SK-N-SH (cell line): Measurements from ENCODE around the gene MKRN1. TPM values are rescaled to one million over a fixed set of nuclear protein-coding genes. Genes with fewer than 3 reads are reported as not detected.

Experiments
- CTCF ChIA-PET: fragments of 300-600, 350-600 bp; formaldehyde crosslinking; extraction: SDS; loops from one replicate; lab custom pipeline; 2021; lab: Yijun Ruan, JAX
- POLR2A ChIA-PET: fragments of 350-600 bp; sonication (Branson Sonifier 250); formaldehyde crosslinking; extraction: SDS; loops from one replicate; lab custom pipeline; 2020; ENCODE audit warnings: antibody characterized with exemption, inconsistent platforms; lab: Yijun Ruan, JAX
- DNase-seq: peaks from one replicate; pipeline ENCODE4 v3.0.0; 2012
- H2AFZ ChIP-seq: fragments of 200-600 bp; sonication (generic); 2 replicates; pipeline ENCODE4 v1.8.1; 2016; ENCODE audit warnings: antibody characterized with exemption, mild to moderate bottlenecking, low read depth
- H3F3A ChIP-seq: fragments of 200-600 bp; sonication (generic); replicated peaks from 2 replicates; pipeline ENCODE3; 2016; ENCODE audit warnings: antibody characterized with exemption, mild to moderate bottlenecking; ENCODE audit not compliant: insufficient read depth
- H3K27ac ChIP-seq, 2 experiments: fragments of 200-500 bp in 1 of 2; fragments of 200-600 bp in 1 of 2; sonication (Bioruptor generic) in 1 of 2; sonication (generic), shearing (Covaris generic) in 1 of 2; 2 replicates each; pipeline versions ENCODE4 v1.5.1 to v1.6.1; 2014 to 2016; ENCODE audit warnings: low read depth in 2 of 2, inconsistent platforms in 1 of 2, low read length in 1 of 2, mild to moderate bottlenecking in 1 of 2, mixed read lengths in 1 of 2
- H3K27me3 ChIP-seq: fragments of 200-600 bp; sonication (generic), shearing (Covaris generic); 2 replicates; pipeline ENCODE4 v1.6.1; 2016; ENCODE audit warnings: mixed run types; ENCODE audit not compliant: insufficient read depth
- H3K36me3 ChIP-seq, 2 experiments: fragments of 200-500 bp in 1 of 2; fragments of 200-600 bp in 1 of 2; sonication (Bioruptor generic) in 1 of 2; sonication (generic) in 1 of 2; replicated peaks in 1 of 2; 2 replicates each; pipeline versions ENCODE3 to v1.5.1; 2014 to 2016; ENCODE audit warnings: low read length in 1 of 2, mild to moderate bottlenecking in 1 of 2; ENCODE audit not compliant: insufficient read depth in 2 of 2, control insufficient read depth in 1 of 2
- H3K4me1 ChIP-seq, 2 experiments: fragments of 200-500 bp in 1 of 2; fragments of 200-600 bp in 1 of 2; sonication (Bioruptor generic) in 1 of 2; sonication (generic), shearing (Covaris generic) in 1 of 2; 2 replicates each; pipeline versions ENCODE4 v1.5.1 to v1.6.1; 2014 to 2016; ENCODE audit warnings: low read depth in 1 of 2, low read length in 1 of 2, mixed run types in 1 of 2; ENCODE audit not compliant: insufficient read depth in 2 of 2, control insufficient read depth in 1 of 2
- H3K4me2 ChIP-seq: fragments of 200-600 bp; sonication (generic), shearing (Covaris generic); 2 replicates; pipeline ENCODE4 v1.6.1; 2017; ENCODE audit warnings: mixed run types
- H3K4me3 ChIP-seq, 2 experiments: fragments of 200-500 bp in 1 of 2; fragments of 200-600 bp in 1 of 2; sonication (Bioruptor generic) in 1 of 2; sonication (generic), shearing (Covaris generic) in 1 of 2; 2 replicates each; pipeline versions ENCODE4 v1.5.1 to v1.8.1; 2014 to 2016; ENCODE audit warnings: low read depth in 2 of 2, inconsistent platforms in 1 of 2, low read length in 1 of 2, mild to moderate bottlenecking in 1 of 2, mixed read lengths in 1 of 2, moderate library complexity in 1 of 2
- H3K79me2 ChIP-seq: fragments of 200-600 bp; sonication (generic); 2 replicates; pipeline ENCODE4 v1.8.1; 2017; ENCODE audit warnings: mild to moderate bottlenecking; ENCODE audit not compliant: insufficient read depth
- H3K9ac ChIP-seq: fragments of 200-600 bp; sonication (generic); 2 replicates; pipeline ENCODE4 v1.6.1; 2017; ENCODE audit warnings: mixed run types
- H3K9me2 ChIP-seq: fragments of 200-600 bp; sonication (generic); 2 replicates; pipeline ENCODE4 v1.6.1; 2017; ENCODE audit warnings: mixed run types
- H3K9me3 ChIP-seq: fragments of 200-600 bp; sonication (generic); 2 replicates; pipeline ENCODE4 v1.6.1; 2017; ENCODE audit warnings: mixed run types, mild to moderate bottlenecking, moderate library complexity
- H4K20me1 ChIP-seq: fragments of 200-600 bp; sonication (generic); 2 replicates; pipeline ENCODE4 v1.6.1; 2017; ENCODE audit warnings: mild to moderate bottlenecking, mixed run types; ENCODE audit not compliant: insufficient read depth
- CHD2 ChIP-seq: fragments of 150-350 bp; IDR thresholded peaks from 2 replicates; pipeline ENCODE4 v1.6.1; 2018; ENCODE audit warnings: low read length; ENCODE audit not compliant: partially characterized antibody
- CTCF ChIP-seq: fragments of 200-600 bp; sonication (generic); IDR thresholded peaks from 2 replicates; pipeline ENCODE4 v1.6.1; 2017; ENCODE audit warnings: antibody characterized with exemption, mild to moderate bottlenecking, moderate library complexity
- EP300 ChIP-seq, 2 experiments: IDR thresholded peaks; 2 replicates each; pipeline versions ENCODE4 v1.4.0 to v1.6.1; 2012; ENCODE audit warnings: borderline replicate concordance in 1 of 2, low read depth in 1 of 2, low read length in 1 of 2
- FOXJ3 ChIP-seq: sonication (generic); formaldehyde crosslinking; IDR thresholded peaks from 2 replicates; pipeline ENCODE4 v1.5.1; 2020; ENCODE audit warnings: mild to moderate bottlenecking, missing genetic modification reagents
- GATA2 ChIP-seq: sonication (generic); formaldehyde crosslinking; IDR thresholded peaks from 2 replicates; pipeline ENCODE4 v1.5.0; 2020; ENCODE audit warnings: mild to moderate bottlenecking, missing genetic modification reagents
- MEF2A ChIP-seq: IDR thresholded peaks from 2 replicates; pipeline ENCODE4 v1.4.0; 2012; ENCODE audit warnings: low read depth, borderline replicate concordance
- NRF1 ChIP-seq: IDR thresholded peaks from 2 replicates; pipeline ENCODE4 v1.6.1; 2012; ENCODE audit warnings: low read depth, mild to moderate bottlenecking, low read length
- PBX3 ChIP-seq: IDR thresholded peaks from 2 replicates; pipeline ENCODE4; 2012
- RAD21 ChIP-seq: IDR thresholded peaks from 2 replicates; pipeline ENCODE4 v1.6.1; 2012; ENCODE audit warnings: mild to moderate bottlenecking, low read length
- RCOR1 ChIP-seq: fragments of 150-350 bp; IDR thresholded peaks from 2 replicates; pipeline ENCODE4 v1.6.1; 2017; ENCODE audit warnings: antibody characterized with exemption, low read length
- RFX5 ChIP-seq: IDR thresholded peaks from 2 replicates; pipeline ENCODE4 v1.6.1; 2012; ENCODE audit warnings: mild to moderate bottlenecking, improper control_type of control experiment, low read length
- SIN3A ChIP-seq: IDR thresholded peaks from 2 replicates; pipeline ENCODE4 v1.6.1; 2012; ENCODE audit warnings: low read depth, mild to moderate bottlenecking, low read length, moderate library complexity, borderline replicate concordance
- SMC3 ChIP-seq: IDR thresholded peaks from 2 replicates; pipeline ENCODE4 v1.6.1; 2012; ENCODE audit warnings: low read depth, low read length, improper control_type of control experiment
- TCF12 ChIP-seq: IDR thresholded peaks from 2 replicates; pipeline ENCODE4 v1.4.0; 2012
- TEAD4 ChIP-seq: IDR thresholded peaks from 2 replicates; pipeline ENCODE4 v1.4.0; 2012; ENCODE audit warnings: mild to moderate bottlenecking, borderline replicate concordance; ENCODE audit not compliant: insufficient read depth
- YY1 ChIP-seq: IDR thresholded peaks from 2 replicates; pipeline ENCODE4 v1.4.0; 2012; ENCODE audit warnings: low read depth, mild to moderate bottlenecking
- ZBTB33 ChIP-seq: IDR thresholded peaks from 2 replicates; pipeline ENCODE4 v1.4.0; 2012; ENCODE audit warnings: low read depth, borderline replicate concordance
- WGBS: methylation state at CpG from one replicate; pipeline ENCODE4 v1.1.6; 2017; ENCODE audit warnings: low lambda C conversion rate; 5-methylcytosine and 5-hydroxymethylcytosine counted together
- polyA plus RNA-seq, 3 experiments: library from polyadenylated mRNA; depleted of rRNA; stranded (reverse); fragments of >200 nt; gene quantifications; 2 replicates each; pipeline ENCODE4 v1.2.3, GENCODE V29; 2012
- TF ChIP-seq, protein P1 (sequence below): IDR thresholded peaks from 2 replicates; pipeline ENCODE4 v1.4.0; 2012; ENCODE audit warnings: low read depth, borderline replicate concordance
- TF ChIP-seq, protein P2 (sequence below): IDR thresholded peaks from 2 replicates; pipeline ENCODE4 v1.4.0; 2012; ENCODE audit warnings: low read depth
- TF ChIP-seq, protein P3 (sequence below): IDR thresholded peaks from 2 replicates; pipeline ENCODE4 v1.6.1; 2012; ENCODE audit warnings: mild to moderate bottlenecking, low read depth, low read length, moderate library complexity

MKRN1 gene
- polyA plus RNA-seq, 1 of the 3 experiments (the other 2 are of a cell fraction), result 53.5 TPM

DNA sequence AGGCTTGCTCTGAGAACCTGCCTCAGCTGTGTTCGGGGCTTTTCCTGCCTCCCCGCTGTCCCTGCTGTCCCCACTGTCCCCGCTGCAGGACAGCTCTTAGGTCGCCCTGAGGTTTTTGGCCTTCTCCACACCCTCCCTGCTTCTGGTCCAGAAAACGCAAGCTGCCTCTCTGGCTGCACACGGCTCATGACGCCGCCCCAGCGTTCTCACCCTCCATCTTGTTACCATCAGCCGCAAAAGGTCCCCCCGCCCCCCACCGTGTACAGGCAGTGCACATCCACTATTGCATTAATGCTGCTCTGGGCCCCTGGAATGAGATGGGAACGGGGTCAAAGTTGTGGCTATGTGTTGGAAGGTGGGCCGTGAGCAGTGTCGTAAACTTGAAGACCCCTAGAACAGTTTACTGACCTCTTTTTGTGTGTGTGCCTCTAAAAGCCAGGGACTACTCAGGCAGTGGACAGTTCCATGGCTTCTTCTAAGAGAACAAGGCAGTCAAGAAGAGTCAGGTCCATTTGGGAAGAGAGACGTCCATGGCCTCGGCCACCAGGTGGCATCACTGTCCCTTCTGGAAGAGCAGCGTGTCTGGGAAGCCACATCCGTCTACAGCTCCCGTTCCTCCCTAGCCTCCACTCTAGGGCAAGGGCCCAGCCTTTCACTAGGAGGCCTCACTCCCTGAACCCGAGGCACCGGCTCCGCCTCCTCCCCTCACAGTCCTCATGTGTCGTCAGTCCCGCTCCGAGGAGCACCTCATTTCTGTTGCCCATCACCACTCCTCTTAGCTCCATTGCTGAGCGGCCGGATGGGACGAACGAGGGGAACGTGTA lies 38.5 kb upstream of the MKRN1 start:
- no peaks in the 10 kb centered on the region for H3K9me2 ChIP-seq
- H3K9me3 ChIP-seq, result no peaks in the 10 kb centered on the region
- TF ChIP-seq, protein P1, sequence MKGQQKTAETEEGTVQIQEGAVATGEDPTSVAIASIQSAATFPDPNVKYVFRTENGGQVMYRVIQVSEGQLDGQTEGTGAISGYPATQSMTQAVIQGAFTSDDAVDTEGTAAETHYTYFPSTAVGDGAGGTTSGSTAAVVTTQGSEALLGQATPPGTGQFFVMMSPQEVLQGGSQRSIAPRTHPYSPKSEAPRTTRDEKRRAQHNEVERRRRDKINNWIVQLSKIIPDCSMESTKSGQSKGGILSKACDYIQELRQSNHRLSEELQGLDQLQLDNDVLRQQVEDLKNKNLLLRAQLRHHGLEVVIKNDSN, result no peak
- TF ChIP-seq RFX5, result no peak
- no peak for TF ChIP-seq ZBTB33
- TF ChIP-seq YY1, result no peak
- no peak for TF ChIP-seq TCF12
- TF ChIP-seq FOXJ3 (CRISPR knock-in tag), result no peak
- TF ChIP-seq CTCF, result peak; percentile 95
- TF ChIP-seq NRF1, result 0 out of 2 replicates have a peak, but pooled peaks have one; percentile 20
- TF ChIP-seq GATA2 (CRISPR knock-in tag), result no peak
- no peak for TF ChIP-seq RCOR1
- TF ChIP-seq CHD2, result no peak
- no peak for TF ChIP-seq MEF2A
- TF ChIP-seq TEAD4, result no peak
- peak; percentile 99 for TF ChIP-seq RAD21
- TF ChIP-seq, protein P2, sequence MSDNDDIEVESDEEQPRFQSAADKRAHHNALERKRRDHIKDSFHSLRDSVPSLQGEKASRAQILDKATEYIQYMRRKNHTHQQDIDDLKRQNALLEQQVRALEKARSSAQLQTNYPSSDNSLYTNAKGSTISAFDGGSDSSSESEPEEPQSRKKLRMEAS, result peak; percentile 64
- 0 out of 2 replicates have a peak, but pooled peaks have one; percentile 34 for TF ChIP-seq SIN3A
- no peak for TF ChIP-seq EP300 (IDR thresholded peaks at IDR 0.05; ENCODE audit: borderline replicate concordance in 1 of 2, low read depth in 1 of 2, low read length in 1 of 2)
- TF ChIP-seq, protein P3, sequence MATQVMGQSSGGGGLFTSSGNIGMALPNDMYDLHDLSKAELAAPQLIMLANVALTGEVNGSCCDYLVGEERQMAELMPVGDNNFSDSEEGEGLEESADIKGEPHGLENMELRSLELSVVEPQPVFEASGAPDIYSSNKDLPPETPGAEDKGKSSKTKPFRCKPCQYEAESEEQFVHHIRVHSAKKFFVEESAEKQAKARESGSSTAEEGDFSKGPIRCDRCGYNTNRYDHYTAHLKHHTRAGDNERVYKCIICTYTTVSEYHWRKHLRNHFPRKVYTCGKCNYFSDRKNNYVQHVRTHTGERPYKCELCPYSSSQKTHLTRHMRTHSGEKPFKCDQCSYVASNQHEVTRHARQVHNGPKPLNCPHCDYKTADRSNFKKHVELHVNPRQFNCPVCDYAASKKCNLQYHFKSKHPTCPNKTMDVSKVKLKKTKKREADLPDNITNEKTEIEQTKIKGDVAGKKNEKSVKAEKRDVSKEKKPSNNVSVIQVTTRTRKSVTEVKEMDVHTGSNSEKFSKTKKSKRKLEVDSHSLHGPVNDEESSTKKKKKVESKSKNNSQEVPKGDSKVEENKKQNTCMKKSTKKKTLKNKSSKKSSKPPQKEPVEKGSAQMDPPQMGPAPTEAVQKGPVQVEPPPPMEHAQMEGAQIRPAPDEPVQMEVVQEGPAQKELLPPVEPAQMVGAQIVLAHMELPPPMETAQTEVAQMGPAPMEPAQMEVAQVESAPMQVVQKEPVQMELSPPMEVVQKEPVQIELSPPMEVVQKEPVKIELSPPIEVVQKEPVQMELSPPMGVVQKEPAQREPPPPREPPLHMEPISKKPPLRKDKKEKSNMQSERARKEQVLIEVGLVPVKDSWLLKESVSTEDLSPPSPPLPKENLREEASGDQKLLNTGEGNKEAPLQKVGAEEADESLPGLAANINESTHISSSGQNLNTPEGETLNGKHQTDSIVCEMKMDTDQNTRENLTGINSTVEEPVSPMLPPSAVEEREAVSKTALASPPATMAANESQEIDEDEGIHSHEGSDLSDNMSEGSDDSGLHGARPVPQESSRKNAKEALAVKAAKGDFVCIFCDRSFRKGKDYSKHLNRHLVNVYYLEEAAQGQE, result peak; percentile 76; the same call in 1 of the 2 replicates
- no peak for TF ChIP-seq PBX3
- peak; percentile 100 for TF ChIP-seq SMC3
- TF ChIP-seq, all 33 proteins: peak for 7
- Histone ChIP-seq H4K20me1 (no peaks in the 10 kb centered on the region), H3K79me2 (no peaks in the 10 kb centered on the region), H3K4me1 (peaks cover 0 to 3% of the 10 kb centered on the region in 2 experiments; a peak in 1 of 4 replicates), H3K4me2 (no peak overlapping the region), H3K9ac (no peak overlapping the region), H3K27ac (no peak overlapping the region), H3K4me3 (no peak overlapping the region; a peak in 1 of 4 replicates), H2AFZ (no peak overlapping the region), H3K36me3 (no peaks in the 10 kb centered on the region), H3K27me3 (no peaks in the 10 kb centered on the region), H3F3A (no peaks in the 10 kb centered on the region)
- WGBS, result 46% methylated on average over 31 of the region's 31 CpGs
- POLR2A ChIA-PET, result interaction anchor here (0.5 to 1.0 kb wide), 8 partner anchors 9 to 171 kb away, joined by 3 to 5 read pairs (median 4); partner anchors contain the start of gene DENND2A
- CTCF ChIA-PET, result interaction anchor here (0.5 to 14.8 kb wide), 47 partner anchors 9 to 523 kb away, joined by 3 to 433 read pairs (median 4); partner anchors contain the start of genes ADCK2, DENND2A and MKRN1
- peak; percentile 94 for DNase-seq
